ENCODE measurements around the gene YWHAH. TPM values are rescaled to one million over a fixed set of nuclear protein-coding genes. Genes with fewer than 3 reads are reported as not detected.

Gene YWHAH
- total and polyA plus RNA-seq, 2 of the 4 experiments (the other 2 are of a cell fraction), result 147 to 173 TPM

DNA sequence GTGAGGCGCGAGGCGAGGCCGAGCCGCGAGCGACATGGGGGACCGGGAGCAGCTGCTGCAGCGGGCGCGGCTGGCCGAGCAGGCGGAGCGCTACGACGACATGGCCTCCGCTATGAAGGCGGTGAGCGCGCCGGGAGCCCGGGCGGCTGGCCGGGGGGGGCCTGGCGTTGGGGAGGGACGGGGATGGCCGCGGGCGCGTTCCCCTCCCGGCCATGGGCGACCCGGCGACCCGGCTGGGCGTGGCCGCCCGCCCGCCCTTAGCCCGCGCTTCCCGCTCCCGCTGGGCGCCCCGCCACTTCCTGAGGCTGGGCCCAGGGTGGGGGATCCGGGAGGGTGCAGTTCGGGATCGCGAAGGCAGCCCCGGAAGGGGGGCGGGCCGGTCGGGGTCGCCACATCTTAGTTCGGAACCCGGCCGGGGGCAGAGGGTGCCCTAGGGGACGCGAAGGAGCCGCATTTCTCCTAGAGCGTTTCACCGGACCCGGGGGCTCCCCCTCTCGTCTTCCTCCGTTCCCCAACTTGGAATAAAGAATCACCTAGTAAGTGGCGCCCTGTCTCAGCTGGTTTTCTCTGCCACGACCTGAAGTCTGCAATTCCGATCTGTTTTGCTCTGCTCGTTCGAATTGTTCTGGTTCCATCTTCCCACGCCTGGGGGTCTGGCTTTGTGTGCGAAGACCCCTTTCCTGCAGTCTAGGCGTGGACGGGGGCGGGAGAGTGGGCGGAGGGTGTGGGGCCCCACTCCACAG lies 536 bp downstream of the YWHAH start (continued):
- TF ChIP-seq NFE2L2 (IDR thresholded peaks at IDR 0.05; ENCODE audit: low read depth, low read length), result no peak

DNA sequence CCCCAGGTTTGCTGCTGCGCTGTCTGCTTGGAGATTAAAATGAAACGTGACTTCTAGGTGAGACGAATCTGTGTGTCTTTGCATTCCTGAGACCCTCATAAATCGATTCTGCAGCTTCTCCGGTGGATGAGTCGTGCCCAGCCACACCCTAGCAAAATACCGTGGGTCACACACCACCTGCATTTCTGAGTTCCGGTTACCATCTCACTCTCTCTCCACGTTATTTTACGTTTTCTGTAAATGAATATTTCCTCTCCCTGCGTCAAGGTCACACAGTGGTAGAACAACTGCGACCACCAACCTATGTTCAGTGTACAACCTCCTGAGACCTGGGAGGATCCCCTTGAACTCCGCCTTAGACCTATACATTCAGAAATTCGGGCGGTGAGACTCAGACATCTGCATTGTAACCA lies 1.1 kb downstream of the YWHAH start:
- Histone ChIP-seq H2AK9ac (replicated peaks; ENCODE audit: low read depth, low read length, poor library complexity) (peak overlapping the region; percentile 84), H2BK120ac (ENCODE audit: low read depth, low read length) (peak overlapping the region; percentile 4), H3K79me1 (ENCODE audit: low read depth in 1 of 2, low read length in 2 of 2) (peaks cover 4 to 39% of the 10 kb centered on the region in 2 experiments; a peak in 3 of 4 replicates), H2BK5ac (ENCODE audit: low read depth, low read length, poor library complexity, severe bottlenecking) (peak overlapping the region; percentile 84), H2BK20ac (ENCODE audit: low read depth, low read length) (0 out of 2 replicates have a peak overlapping the region, but pooled peaks have one; percentile 20), H2AFZ (replicated peaks; ENCODE audit: low read length, poor library complexity) (peak overlapping the region; percentile 92), H3K4me3 (ENCODE audit: insufficient read depth, low read depth, low read length) (peak overlapping the region; percentile 79), H3K27me3 (ENCODE audit: control insufficient read depth, insufficient read depth, low read length) (no peaks in the 10 kb centered on the region), H4K91ac (ENCODE audit: insufficient read depth, low read depth, low read length) (peak overlapping the region; percentile 49), H3K9ac (ENCODE audit: low read depth, low read length) (peak overlapping the region; percentile 92), H2BK15ac (ENCODE audit: low read depth, low read length) (peak overlapping the region; percentile 58; the same call in 1 of the 3 replicates), H3K4me2 (ENCODE audit: low read depth, low read length) (peak overlapping the region; percentile 95), H3K27ac (ENCODE audit: insufficient read depth, low read length) (peak overlapping the region; percentile 94), H3K23ac (ENCODE audit: low read depth, low read length) (peak overlapping the region; percentile 99), H3K9me3 (ENCODE audit: control insufficient read depth, insufficient read depth, low read length) (no peaks in the 10 kb centered on the region), H3K4me1 (ENCODE audit: control insufficient read depth, insufficient read depth, low read length) (peaks cover 11% of the 10 kb centered on the region), H3K9me1 (ENCODE audit: insufficient read depth, low read length) (peaks cover 10% of the 10 kb centered on the region; the same call in 1 of the 2 replicates), H3K14ac (replicated peaks; ENCODE audit: low read depth, low read length) (peak overlapping the region; percentile 98), H4K8ac (ENCODE audit: low read depth in 2 of 2, low read length in 2 of 2) (peak overlapping the region; percentile 71 to 79), H3K18ac (ENCODE audit: low read depth, low read length) (peak overlapping the region; percentile 72), H3K36me3 (ENCODE audit: control insufficient read depth, insufficient read depth, low read length) (peaks cover 8% of the 10 kb centered on the region), H2AK5ac (ENCODE audit: low read depth, low read length) (peak overlapping the region; percentile 94), H4K20me1 (ENCODE audit: insufficient read depth, low read length) (peaks cover 37% of the 10 kb centered on the region), H4K5ac (ENCODE audit: low read depth, low read length) (peak overlapping the region; percentile 43; the same call in 1 of the 2 replicates), H3K56ac (ENCODE audit: extremely low read depth, insufficient read depth, low read length) (peak overlapping the region; percentile 98), H3K4ac (ENCODE audit: low read depth, low read length) (peak overlapping the region; percentile 96)
- no peak for ATAC-seq (ENCODE audit: low read depth)
- in situ Hi-C loops (cut with MboI; ENCODE audit: low sequenced_read_pairs) (loop anchor here (10.0 kb wide), 1 partner anchor 191 kb away; the partner anchor contains the start of genes DEPDC5 and PRR14L), dilution Hi-C loops (cut with HindIII; ENCODE audit: low sequenced_read_pairs, unreplicated experiment) (no loop called here), intact Hi-C loops (cut with micrococcal nuclease) (loop anchor here (2.0 kb wide), 1 partner anchor 281 kb away; no protein-coding TSS in a partner anchor)
- DNase-seq, result no peak
- BruUV-seq (replicated peaks), result no TSS peak
- WGBS, 2 experiments (ENCODE audit: extremely low coverage in 2 of 2, insufficient read length in 1 of 2), result 0% methylated on average over 3 of the region's 15 CpGs; no CpG with 5 or more reads in 1 of the 2 experiments
- ChIA-PET POLR2A (ENCODE audit: unreplicated experiment) (interaction anchor here (0.7 kb wide), 1 partner anchor 1734 kb away, joined by 3 read pairs; no protein-coding TSS in a partner anchor), CTCF (no interaction called here)
- no peak for TF ChIP-seq MAFK (IDR thresholded peaks at IDR 0.05; ENCODE audit: low read depth, low read length)
- TF ChIP-seq, protein P1, sequence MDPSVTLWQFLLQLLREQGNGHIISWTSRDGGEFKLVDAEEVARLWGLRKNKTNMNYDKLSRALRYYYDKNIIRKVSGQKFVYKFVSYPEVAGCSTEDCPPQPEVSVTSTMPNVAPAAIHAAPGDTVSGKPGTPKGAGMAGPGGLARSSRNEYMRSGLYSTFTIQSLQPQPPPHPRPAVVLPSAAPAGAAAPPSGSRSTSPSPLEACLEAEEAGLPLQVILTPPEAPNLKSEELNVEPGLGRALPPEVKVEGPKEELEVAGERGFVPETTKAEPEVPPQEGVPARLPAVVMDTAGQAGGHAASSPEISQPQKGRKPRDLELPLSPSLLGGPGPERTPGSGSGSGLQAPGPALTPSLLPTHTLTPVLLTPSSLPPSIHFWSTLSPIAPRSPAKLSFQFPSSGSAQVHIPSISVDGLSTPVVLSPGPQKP (IDR thresholded peaks at IDR 0.05; ENCODE audit: borderline replicate concordance, low read depth, low read length), result no peak
- no peak for TF ChIP-seq RFX5 (IDR thresholded peaks at IDR 0.05; ENCODE audit: low read depth, low read length)
- no peak for TF ChIP-seq RCOR1 (IDR thresholded peaks at IDR 0.05; ENCODE audit: insufficient replicate concordance, low read length)
